Mesenchymal stem cell (in vitro differentiated cells and primary cell): ENCODE results near the gene GATD1.

Experiments
- DNase-seq: peaks from one replicate; pipeline ENCODE4 v3.0.0-alpha.2; 2013
- H2AFZ ChIP-seq: one replicate; pipeline ENCODE4 v1.6.1; 2013; ENCODE audit warnings: low read depth, mild to moderate bottlenecking, control low read depth, inconsistent platforms, low read length, moderate library complexity
- H2AK5ac ChIP-seq: 2 replicates; pipeline ENCODE4 v1.6.1; 2013; ENCODE audit warnings: low read length, moderate library complexity, mild to moderate bottlenecking, inconsistent platforms; ENCODE audit not compliant: severe bottlenecking
- H2BK120ac ChIP-seq: one replicate; pipeline ENCODE4 v1.6.1; 2013; ENCODE audit warnings: low read depth, mild to moderate bottlenecking, inconsistent platforms, low read length, moderate library complexity
- H2BK12ac ChIP-seq, 2 experiments: one replicate each; pipeline ENCODE4 v1.6.1; 2013; ENCODE audit warnings: inconsistent platforms in 2 of 2, low read length in 2 of 2, mild to moderate bottlenecking in 2 of 2, moderate library complexity in 2 of 2, control low read depth in 1 of 2
- H2BK15ac ChIP-seq: one replicate; pipeline ENCODE4 v1.6.1; 2013; ENCODE audit warnings: mild to moderate bottlenecking, low read depth, inconsistent platforms; ENCODE audit not compliant: poor library complexity, severe bottlenecking
- H2BK5ac ChIP-seq: 2 replicates; pipeline ENCODE4 v1.6.1; 2013; ENCODE audit warnings: low read depth, mild to moderate bottlenecking, low read length, control low read depth, inconsistent platforms; ENCODE audit not compliant: poor library complexity, severe bottlenecking
- H3K14ac ChIP-seq, 2 experiments: one replicate each; pipeline ENCODE4 v1.6.1; 2013; ENCODE audit warnings: inconsistent platforms in 2 of 2, low read length in 2 of 2, control low read depth in 1 of 2, mild to moderate bottlenecking in 1 of 2, moderate library complexity in 1 of 2
- H3K18ac ChIP-seq, 2 experiments: one replicate each; pipeline ENCODE4 v1.6.1; 2013; ENCODE audit warnings: inconsistent platforms in 2 of 2, low read length in 2 of 2, control low read depth in 1 of 2, low read depth in 1 of 2, mild to moderate bottlenecking in 1 of 2
- H3K23ac ChIP-seq, 2 experiments: one replicate each; pipeline ENCODE4 v1.6.1; 2013; ENCODE audit warnings: inconsistent platforms in 2 of 2, low read length in 2 of 2, mild to moderate bottlenecking in 2 of 2, moderate library complexity in 2 of 2, control low read depth in 1 of 2
- H3K27ac ChIP-seq: 2 replicates; pipeline ENCODE4 v1.5.1; 2013; ENCODE audit warnings: mild to moderate bottlenecking, moderate library complexity, low read length, control low read depth, inconsistent platforms; ENCODE audit not compliant: poor library complexity, severe bottlenecking
- H3K27me3 ChIP-seq, 2 experiments: 2 replicates each; pipeline versions ENCODE4 v1.6.1 to v1.7.0; 2013; ENCODE audit warnings: low read length in 2 of 2, mild to moderate bottlenecking in 2 of 2, moderate library complexity in 2 of 2, control low read depth in 1 of 2, inconsistent platforms in 1 of 2; ENCODE audit not compliant: control insufficient read depth in 1 of 2, insufficient read depth in 1 of 2
- H3K36me3 ChIP-seq, 2 experiments: 2 replicates each; pipeline versions ENCODE4 v1.6.1 to v1.7.0; 2013; ENCODE audit warnings: low read length in 2 of 2, control low read depth in 1 of 2, inconsistent platforms in 1 of 2, low read depth in 1 of 2, mild to moderate bottlenecking in 1 of 2; ENCODE audit not compliant: insufficient read depth in 2 of 2, control insufficient read depth in 1 of 2
- H3K4ac ChIP-seq, 2 experiments: one replicate each; pipeline ENCODE4 v1.6.1; 2013; ENCODE audit warnings: inconsistent platforms in 2 of 2, low read length in 2 of 2, mild to moderate bottlenecking in 2 of 2, moderate library complexity in 2 of 2, control low read depth in 1 of 2, low read depth in 1 of 2
- H3K4me1 ChIP-seq: 2 replicates; pipeline ENCODE4 v1.6.1; 2013; ENCODE audit warnings: low read depth, low read length, control low read depth; ENCODE audit not compliant: control insufficient read depth, insufficient read depth
- H3K4me2 ChIP-seq: 2 replicates; pipeline ENCODE4 v1.6.1; 2013; ENCODE audit warnings: low read length, mild to moderate bottlenecking, inconsistent platforms; ENCODE audit not compliant: poor library complexity, severe bottlenecking
- H3K4me3 ChIP-seq, 2 experiments: 2 replicates each; pipeline versions ENCODE4 v1.5.1 to v1.7.0; 2013; ENCODE audit warnings: low read length in 2 of 2, mild to moderate bottlenecking in 2 of 2, control low read depth in 1 of 2, low read depth in 1 of 2; ENCODE audit not compliant: insufficient read depth in 1 of 2
- H3K79me1 ChIP-seq: replicated peaks from 2 replicates; pipeline ENCODE4 v1.6.1; 2013; ENCODE audit warnings: mild to moderate bottlenecking, control low read depth, low read length, inconsistent platforms; ENCODE audit not compliant: poor library complexity, severe bottlenecking
- H3K9ac ChIP-seq: 2 replicates; pipeline ENCODE4 v1.7.0; 2013; ENCODE audit warnings: mild to moderate bottlenecking, low read length, moderate library complexity
- H3K9me3 ChIP-seq: 2 replicates; pipeline ENCODE4 v1.7.0; 2013; ENCODE audit warnings: mild to moderate bottlenecking, low read length; ENCODE audit not compliant: control insufficient read depth
- H4K8ac ChIP-seq: one replicate; pipeline ENCODE4 v1.6.1; 2013; ENCODE audit warnings: inconsistent platforms, mild to moderate bottlenecking, low read length, moderate library complexity
- H4K91ac ChIP-seq: one replicate; pipeline ENCODE4 v1.6.1; 2013; ENCODE audit warnings: mild to moderate bottlenecking, low read length, inconsistent platforms
- WGBS: methylation state at CpG from one replicate; pipeline ENCODE4 v1.1.7; 2013; ENCODE audit warnings: mixed read lengths; 5-methylcytosine and 5-hydroxymethylcytosine counted together

GATD1 gene

DNA sequence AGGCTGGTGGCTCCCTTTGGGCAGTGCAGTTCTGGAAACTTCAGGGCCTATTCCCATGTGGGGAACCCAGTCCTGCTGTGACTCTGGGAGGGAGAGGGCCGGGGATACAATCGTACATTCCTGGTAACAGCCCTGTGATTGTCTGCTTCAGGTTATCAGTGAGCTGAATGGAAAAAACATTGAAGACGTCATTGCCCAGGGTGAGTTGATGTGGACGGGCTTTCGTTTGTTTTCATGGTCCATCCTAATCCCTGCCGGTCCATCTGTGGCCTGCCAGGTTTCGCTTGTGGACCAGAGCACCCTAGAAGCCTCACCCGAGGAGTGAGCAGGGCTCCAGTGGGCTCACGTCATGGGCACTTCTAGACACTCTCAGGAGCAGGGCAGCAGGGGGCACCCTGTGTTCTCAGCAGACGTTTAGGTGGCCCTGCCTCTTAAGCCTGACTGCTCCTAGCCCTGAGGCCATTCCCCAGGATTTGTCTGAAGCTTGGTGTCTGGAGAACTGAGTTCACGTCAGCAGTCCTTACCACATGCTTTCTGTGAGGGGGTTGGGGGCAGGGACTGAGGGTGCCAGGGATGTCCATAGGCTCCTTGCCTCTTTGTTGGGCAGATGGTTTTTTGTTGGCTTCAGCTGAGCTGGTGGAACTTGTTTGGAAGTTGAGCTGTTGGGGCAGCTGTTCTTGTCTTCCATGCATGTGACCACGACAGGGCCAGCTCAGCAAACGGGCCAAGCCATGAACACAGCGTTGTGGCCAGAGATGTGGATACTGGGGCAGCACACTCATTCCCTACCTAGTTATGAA is 34.4 kb upstream of the GATD1 start:
- Histone ChIP-seq H3K18ac (no peak overlapping the region), H3K23ac (no peak overlapping the region), H4K91ac (no peak overlapping the region), H3K4me1 (peaks cover 21% of the 10 kb centered on the region), H2BK15ac (no peak overlapping the region), H3K14ac (no peak overlapping the region), H3K4me3 (peak overlapping the region in 1 of 2 experiments; percentile 83), H2BK120ac (no peak overlapping the region), H2BK5ac (no peak overlapping the region), H2BK12ac (no peak overlapping the region), H3K9me3 (no peaks in the 10 kb centered on the region), H3K27ac (no peak overlapping the region), H3K36me3 (peaks cover 30 to 48% of the 10 kb centered on the region in 2 experiments), H3K79me1 (peaks cover 12% of the 10 kb centered on the region), H2AK5ac (peak overlapping the region; percentile 30), H3K27me3 (no peaks in the 10 kb centered on the region), H4K8ac (peak overlapping the region; percentile 31), H3K9ac (peak overlapping the region; percentile 90), H3K4ac (no peak overlapping the region), H2AFZ (no peak overlapping the region), H3K4me2 (peak overlapping the region; percentile 67)
- 85% methylated on average over 14 of the region's 14 CpGs for WGBS
- peak; percentile 38 for DNase-seq

DNA sequence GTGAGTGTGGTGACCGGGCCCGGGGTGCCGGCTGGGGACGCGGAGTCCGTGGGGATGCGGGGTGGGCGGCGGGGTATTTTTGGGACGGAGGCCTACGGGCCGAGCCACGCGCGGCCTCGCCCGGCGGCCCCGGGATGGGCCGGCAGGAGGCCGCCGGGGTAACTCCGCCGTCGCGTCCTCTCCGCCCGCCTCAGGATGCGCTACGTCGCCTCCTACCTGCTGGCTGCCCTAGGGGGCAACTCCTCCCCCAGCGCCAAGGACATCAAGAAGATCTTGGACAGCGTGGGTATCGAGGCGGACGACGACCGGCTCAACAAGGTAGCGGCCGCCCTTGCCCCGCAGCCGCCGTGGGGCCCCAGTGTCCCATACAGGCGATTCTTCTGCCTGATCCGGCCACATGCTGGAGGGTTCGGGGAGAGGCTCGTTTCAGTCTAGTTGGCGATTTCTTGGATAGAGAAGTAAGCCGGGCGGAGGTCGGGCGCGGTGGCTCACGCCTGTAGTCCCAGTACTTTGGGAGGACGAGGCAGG is 32.8 kb upstream of the GATD1 start:
- Histone ChIP-seq H3K4me3 (peak overlapping the region; percentile 83 to 90), H3K36me3 (peaks cover 30 to 35% of the 10 kb centered on the region in 2 experiments), H3K23ac (peak overlapping the region in 1 of 2 experiments; percentile 86), H3K79me1 (peaks cover 12% of the 10 kb centered on the region), H2BK120ac (no peak overlapping the region), H3K4me1 (peaks cover 25% of the 10 kb centered on the region), H3K18ac (peak overlapping the region; percentile 75 to 81), H3K14ac (peak overlapping the region in 1 of 2 experiments; percentile 5), H3K9me3 (no peaks in the 10 kb centered on the region), H3K27me3 (no peaks in the 10 kb centered on the region), H3K27ac (no peak overlapping the region), H2BK5ac (no peak overlapping the region), H2BK12ac (no peak overlapping the region), H3K4ac (peak overlapping the region; percentile 79 to 83), H2AFZ (no peak overlapping the region), H3K4me2 (peak overlapping the region; percentile 67), H3K9ac (peak overlapping the region; percentile 90), H2AK5ac (peak overlapping the region; percentile 57), H2BK15ac (peak overlapping the region; percentile 12), H4K91ac (peak overlapping the region; percentile 78), H4K8ac (no peak overlapping the region)
- under 1% methylated on average over 35 of the region's 55 CpGs for WGBS
- DNase-seq = no peak

DNA sequence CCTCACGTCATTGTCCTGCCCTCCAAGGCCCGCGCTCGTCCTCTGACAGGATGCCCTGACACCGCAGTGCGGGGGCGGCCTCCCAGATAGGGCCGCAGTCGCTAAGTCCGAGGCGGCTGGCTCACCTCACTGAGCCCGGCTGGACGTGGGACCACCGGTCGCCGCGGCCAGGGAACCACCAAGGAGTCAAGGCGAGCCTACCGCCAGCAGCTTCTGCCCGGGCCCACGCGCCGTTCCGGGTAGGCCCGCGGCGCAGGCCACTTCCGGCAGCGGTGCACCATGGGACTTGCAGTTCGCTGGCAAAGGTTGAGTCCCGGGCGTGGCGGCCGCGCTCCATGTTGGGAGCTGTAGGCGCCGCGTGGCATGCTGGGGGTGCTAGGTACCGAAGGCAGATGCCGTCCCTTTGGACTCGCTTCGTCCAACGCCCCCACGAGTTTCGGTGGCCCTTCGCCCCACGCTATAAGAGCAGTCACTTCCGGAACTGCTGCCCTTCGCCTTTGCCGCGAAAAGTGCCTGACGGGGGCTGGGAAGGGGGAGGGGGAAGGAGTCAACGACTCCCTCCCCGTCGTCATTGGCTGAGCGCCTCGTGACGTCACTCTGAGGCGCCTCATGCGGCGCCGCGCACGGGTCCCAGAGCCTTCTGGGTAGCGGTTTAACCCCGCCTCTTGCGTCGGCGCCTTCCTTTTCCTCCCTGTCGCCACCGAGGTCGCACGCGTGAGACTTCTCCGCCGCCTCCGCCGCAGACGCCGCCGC is 32.2 kb upstream of the GATD1 start, which contains the start of gene RPLP2:
Gene RPLP2, plus strand, starts transcription at position 681 of the 753 bp plus-strand sequence. CDS start 268 bp downstream, outside the sequence.
- H4K91ac ChIP-seq = peak within 1 kb of the TSS; percentile 96
- peak within 1 kb of the TSS; percentile 79 to 92 for H3K4ac ChIP-seq
- no peaks in the 10 kb centered on the region for H3K27me3 ChIP-seq
- H2AFZ ChIP-seq = peak within 1 kb of the TSS; percentile 84
- peak within 1 kb of the TSS; percentile 93 for H4K8ac ChIP-seq
- H2AK5ac ChIP-seq = peak within 1 kb of the TSS; percentile 57
- WGBS = under 1% methylated on average over 69 of the region's 81 CpGs
- peak within 1 kb of the TSS; percentile 90 for H3K9ac ChIP-seq
- H3K36me3 ChIP-seq = peaks cover 30% of the 10 kb centered on the region in 2 experiments
- peak within 1 kb of the TSS; percentile 83 to 90 for H3K4me3 ChIP-seq
- H3K18ac ChIP-seq = peak within 1 kb of the TSS; percentile 94 to 97
- peak within 1 kb of the TSS; percentile 12 for H2BK15ac ChIP-seq
- peak within 1 kb of the TSS; percentile 79 for H2BK5ac ChIP-seq
- peak; percentile 98 for DNase-seq
- H3K9me3 ChIP-seq = no peaks in the 10 kb centered on the region
- H3K4me2 ChIP-seq = peak within 1 kb of the TSS; percentile 67
- peak within 1 kb of the TSS in 1 of 2 experiments; percentile 86 for H3K23ac ChIP-seq
- peak within 1 kb of the TSS in 1 of 2 experiments; percentile 99 for H3K14ac ChIP-seq
- H2BK120ac ChIP-seq = peak within 1 kb of the TSS; percentile 65
- H3K4me1 ChIP-seq = peaks cover 29% of the 10 kb centered on the region
- H3K27ac ChIP-seq = peak within 1 kb of the TSS; percentile 90
- H3K79me1 ChIP-seq = peaks cover 15% of the 10 kb centered on the region
- H2BK12ac ChIP-seq = peak within 1 kb of the TSS in 1 of 2 experiments; percentile 60
